SU-DHL-6 (cell line): ENCODE results near the gene AGRP.

Experiments used
- CTCF ChIP-seq: fragments of 200-600 bp; sonication (generic); IDR thresholded peaks from one replicate; pipeline ENCODE4 v1.5.1; 2017; ENCODE audit warnings: antibody characterized with exemption, mild to moderate bottlenecking, low read length, moderate library complexity; ENCODE audit not compliant: insufficient read depth, poor library complexity, severe bottlenecking
- EZH2phosphoT487 ChIP-seq: fragments of 200-600 bp; sonication (generic), shearing (Covaris generic); conservative IDR thresholded peaks from 2 replicates; pipeline ENCODE4 v1.6.1; 2018; ENCODE audit warnings: mild to moderate bottlenecking, antibody characterized with exemption, low read length, moderate library complexity, mixed read lengths

DNA sequence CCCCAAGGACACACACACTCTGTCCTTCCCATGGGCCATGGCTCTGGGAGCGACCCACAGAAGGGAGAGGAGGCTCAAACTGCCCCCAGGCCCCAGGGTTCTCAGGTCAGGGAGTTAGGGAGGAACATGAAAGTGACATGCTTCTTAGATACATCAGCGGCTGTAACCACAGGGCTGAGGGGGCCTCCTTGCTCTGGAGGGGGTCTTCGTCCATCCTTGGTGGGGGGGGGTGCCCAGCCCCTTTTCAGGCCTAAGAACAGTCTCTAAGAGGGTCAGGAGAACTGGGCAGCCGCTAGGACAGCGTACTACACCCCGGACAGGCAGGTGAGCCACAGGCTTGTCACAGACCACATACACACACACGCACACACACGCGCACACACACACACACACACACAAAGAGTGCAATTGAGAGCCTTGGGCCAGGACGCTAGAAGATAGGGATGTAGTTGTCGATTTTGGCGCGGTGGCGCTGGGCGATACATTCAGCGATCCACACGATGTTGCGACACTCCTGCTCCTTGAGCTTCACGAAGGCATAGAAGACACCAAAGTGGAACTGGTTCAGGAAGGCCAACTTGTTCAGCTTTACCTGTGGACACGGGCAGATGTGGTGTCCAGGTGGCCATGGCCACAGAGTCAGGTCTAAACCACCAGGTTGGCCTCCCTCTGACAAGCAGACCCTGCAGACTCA is 45.1 kb downstream of the AGRP start:
- TF ChIP-seq CTCF (no peak), EZH2phosphoT487 (no peak)
